ENCODE measurements around the gene POGZ.

- no peak for TF ChIP-seq CTCF (IDR thresholded peaks at IDR 0.05; ENCODE audit: poor library complexity)
- no peak for TF ChIP-seq EZH2phosphoT487 (IDR thresholded peaks at IDR 0.05; ENCODE audit: low read depth, severe bottlenecking, unreplicated experiment)
- no peak for TF ChIP-seq EZH2 (IDR thresholded peaks at IDR 0.05; ENCODE audit: borderline replicate concordance)
Measured at GRCh38 chr1:151418081-151418480, 41.2 kb downstream of the POGZ start.

Measured in hepatocyte (in vitro differentiated cells).